OCI-LY1 (cell line): Measurements from ENCODE around the gene ZFP92.

ENCODE experiments used
- H2AFZ ChIP-seq: fragments of 200-600 bp; sonication (generic), shearing (Covaris generic); 2 replicates; pipeline ENCODE4 v1.6.0; 2014; ENCODE audit warnings: antibody characterized with exemption, mild to moderate bottlenecking, low read length
- H3F3A ChIP-seq: fragments of 200-600 bp; sonication (generic), shearing (Covaris generic); 2 replicates; pipeline ENCODE4 v1.6.0; 2014; ENCODE audit warnings: mild to moderate bottlenecking, antibody characterized with exemption, low read length, moderate library complexity; ENCODE audit not compliant: insufficient read depth
- H3K27ac ChIP-seq: fragments of 200-600 bp; sonication (generic); 2 replicates; pipeline ENCODE4 v1.5.1; 2014; ENCODE audit warnings: low read length, mixed run types, mild to moderate bottlenecking, low read depth; ENCODE audit not compliant: poor library complexity, severe bottlenecking
- H3K27me3 ChIP-seq: fragments of 200-600 bp; sonication (generic); 2 replicates; pipeline ENCODE4 v1.6.0; 2014; ENCODE audit warnings: antibody characterized with exemption, mild to moderate bottlenecking, low read length, moderate library complexity; ENCODE audit not compliant: insufficient read depth
- H3K36me3 ChIP-seq: fragments of 200-600 bp; sonication (generic); 2 replicates; pipeline ENCODE4 v1.6.1; 2014; ENCODE audit warnings: mild to moderate bottlenecking, antibody characterized with exemption, low read length, moderate library complexity, mixed read lengths; ENCODE audit not compliant: insufficient read depth
- H3K4me1 ChIP-seq: fragments of 200-600 bp; sonication (generic); 2 replicates; pipeline ENCODE4 v1.5.1; 2014; ENCODE audit warnings: mild to moderate bottlenecking, low read length, moderate library complexity; ENCODE audit not compliant: insufficient read depth, severe bottlenecking
- H3K4me2 ChIP-seq: fragments of 200-600 bp; sonication (generic), shearing (Covaris generic); 2 replicates; pipeline ENCODE4 v1.6.1; 2014; ENCODE audit warnings: low read length
- H3K4me3 ChIP-seq: fragments of 200-600 bp; sonication (generic); 2 replicates; pipeline ENCODE4 v1.5.1; 2014; ENCODE audit warnings: low read length, low read depth, mild to moderate bottlenecking, mixed read lengths; ENCODE audit not compliant: poor library complexity, severe bottlenecking
- H3K79me2 ChIP-seq: fragments of 200-600 bp; shearing (Covaris generic); 2 replicates; pipeline ENCODE4 v1.6.1; 2016; ENCODE audit warnings: mixed run types, low read length, mixed read lengths; ENCODE audit not compliant: insufficient read depth
- H3K9ac ChIP-seq: fragments of 200-600 bp; sonication (generic), shearing (Covaris generic); 2 replicates; pipeline ENCODE4 v1.6.1; 2014; ENCODE audit warnings: mild to moderate bottlenecking, low read length, mixed read lengths
- H3K9me2 ChIP-seq: fragments of 200-600 bp; sonication (generic), shearing (Covaris generic); 2 replicates; pipeline ENCODE4 v1.6.1; 2014; ENCODE audit warnings: low read depth, mild to moderate bottlenecking, low read length, mixed read lengths
- H3K9me3 ChIP-seq: fragments of 200-600 bp; shearing (Covaris generic); 2 replicates; pipeline ENCODE4 v1.6.1; 2014; ENCODE audit warnings: low read length, mixed read lengths
- H4K20me1 ChIP-seq: fragments of 200-600 bp; sonication (generic), shearing (Covaris generic); 2 replicates; pipeline ENCODE4 v1.6.0; 2016; ENCODE audit warnings: mild to moderate bottlenecking, low read length; ENCODE audit not compliant: insufficient read depth
- EZH2 ChIP-seq: fragments of 200-600 bp; sonication (generic), shearing (Covaris generic); IDR thresholded peaks from 2 replicates; pipeline ENCODE4 v1.8.0; 2017; ENCODE audit warnings: borderline replicate concordance, mixed run types, mild to moderate bottlenecking, antibody characterized with exemption, low read length, moderate library complexity, mixed read lengths
- TF ChIP-seq, protein P1 (sequence below): fragments of 200-600 bp; sonication (generic), shearing (Covaris generic); IDR thresholded peaks from 2 replicates; pipeline ENCODE4 v1.5.1; 2017; ENCODE audit warnings: mild to moderate bottlenecking, antibody characterized with exemption, low read length, moderate library complexity, mixed read lengths

ZFP92 gene

DNA sequence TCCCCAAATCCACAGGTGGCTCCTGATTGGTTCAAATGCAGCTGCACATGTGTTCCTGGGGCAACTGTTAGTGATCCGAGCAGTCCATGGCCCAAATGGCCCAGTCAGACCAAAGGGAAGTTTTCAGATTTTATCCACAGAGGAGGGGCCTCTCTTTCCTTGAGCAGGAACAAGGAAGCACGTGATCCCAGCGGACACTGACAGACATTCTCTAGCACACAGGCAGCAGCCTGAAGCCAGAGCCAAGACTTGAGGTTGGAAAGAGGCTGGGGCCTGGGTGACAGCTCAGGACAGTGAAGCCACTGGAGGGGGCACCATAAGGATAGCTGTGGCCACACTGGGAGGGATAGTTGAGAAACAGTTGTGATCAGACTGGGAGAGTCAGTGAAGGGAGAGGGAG, 3.5 kb upstream of the ZFP92 start:
- TF ChIP-seq, protein P1, sequence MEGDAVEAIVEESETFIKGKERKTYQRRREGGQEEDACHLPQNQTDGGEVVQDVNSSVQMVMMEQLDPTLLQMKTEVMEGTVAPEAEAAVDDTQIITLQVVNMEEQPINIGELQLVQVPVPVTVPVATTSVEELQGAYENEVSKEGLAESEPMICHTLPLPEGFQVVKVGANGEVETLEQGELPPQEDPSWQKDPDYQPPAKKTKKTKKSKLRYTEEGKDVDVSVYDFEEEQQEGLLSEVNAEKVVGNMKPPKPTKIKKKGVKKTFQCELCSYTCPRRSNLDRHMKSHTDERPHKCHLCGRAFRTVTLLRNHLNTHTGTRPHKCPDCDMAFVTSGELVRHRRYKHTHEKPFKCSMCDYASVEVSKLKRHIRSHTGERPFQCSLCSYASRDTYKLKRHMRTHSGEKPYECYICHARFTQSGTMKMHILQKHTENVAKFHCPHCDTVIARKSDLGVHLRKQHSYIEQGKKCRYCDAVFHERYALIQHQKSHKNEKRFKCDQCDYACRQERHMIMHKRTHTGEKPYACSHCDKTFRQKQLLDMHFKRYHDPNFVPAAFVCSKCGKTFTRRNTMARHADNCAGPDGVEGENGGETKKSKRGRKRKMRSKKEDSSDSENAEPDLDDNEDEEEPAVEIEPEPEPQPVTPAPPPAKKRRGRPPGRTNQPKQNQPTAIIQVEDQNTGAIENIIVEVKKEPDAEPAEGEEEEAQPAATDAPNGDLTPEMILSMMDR: no peak
- H2AFZ ChIP-seq: no peak overlapping the region
- no peak overlapping the region for H3K4me3 ChIP-seq
- H3K9ac ChIP-seq: no peak overlapping the region
- H3K79me2 ChIP-seq: no peaks in the 10 kb centered on the region
- peaks cover 6% of the 10 kb centered on the region for H3K4me1 ChIP-seq
- no peaks in the 10 kb centered on the region for H3K36me3 ChIP-seq
- no peaks in the 10 kb centered on the region for H3K27me3 ChIP-seq
- no peaks in the 10 kb centered on the region for H3F3A ChIP-seq
- no peaks in the 10 kb centered on the region for H3K9me2 ChIP-seq
- H3K27ac ChIP-seq: no peak overlapping the region
- H4K20me1 ChIP-seq: no peaks in the 10 kb centered on the region
- no peak overlapping the region for H3K4me2 ChIP-seq
- H3K9me3 ChIP-seq: no peaks in the 10 kb centered on the region

DNA sequence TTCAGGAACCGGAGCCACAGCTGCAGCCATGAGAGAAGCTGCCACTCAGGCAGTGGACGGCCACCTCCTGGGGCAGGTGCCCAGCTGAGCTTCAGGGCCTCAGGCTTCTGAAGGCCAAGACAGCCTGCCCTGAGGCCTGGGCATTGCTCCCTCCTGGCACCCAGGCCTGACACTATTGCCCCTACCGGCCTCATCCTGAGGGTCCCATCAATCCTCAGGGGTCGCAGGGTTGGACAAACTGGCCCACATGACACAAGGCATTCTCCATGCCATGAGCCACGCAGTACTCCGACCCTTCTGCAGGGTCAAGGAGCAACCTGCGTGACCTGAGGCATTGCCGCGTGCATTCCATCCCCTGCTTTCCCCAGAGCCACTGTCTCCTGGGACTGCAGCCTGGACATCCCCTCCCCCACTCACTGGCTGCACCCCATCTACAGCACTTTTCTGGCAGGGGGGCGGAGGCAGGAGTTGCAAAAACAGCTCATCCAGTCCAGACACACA, 3.0 kb upstream of the ZFP92 start:
- TF ChIP-seq, protein P1: no peak
- no peak for TF ChIP-seq EZH2

DNA sequence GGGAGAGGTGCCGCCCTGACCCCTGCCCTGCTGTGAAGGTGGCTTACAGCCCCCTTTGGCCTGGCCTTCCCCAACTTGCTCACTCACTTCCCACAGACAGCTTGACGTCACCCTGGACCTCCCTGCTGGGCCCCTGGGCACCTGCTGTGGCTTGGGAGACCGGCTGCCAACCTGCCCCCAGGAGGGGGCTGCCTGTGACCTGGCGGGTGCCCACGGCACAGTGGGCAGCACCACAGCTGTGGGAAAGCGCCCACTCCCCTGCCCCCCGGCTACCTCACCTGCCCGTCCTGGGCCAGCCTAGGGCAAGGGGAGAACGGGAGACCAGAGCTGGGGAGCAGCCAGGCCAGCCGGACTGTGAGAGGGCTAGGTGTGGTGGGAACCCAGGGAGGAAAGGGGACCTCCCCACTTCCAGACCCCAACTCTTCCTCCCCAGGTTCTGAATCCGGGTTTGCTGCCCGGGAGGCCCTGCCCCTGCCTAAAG, 2.4 kb upstream of the ZFP92 start:
- Histone ChIP-seq H3F3A (no peaks in the 10 kb centered on the region), H3K27ac (no peak overlapping the region), H4K20me1 (no peaks in the 10 kb centered on the region), H3K79me2 (no peaks in the 10 kb centered on the region), H3K4me3 (no peak overlapping the region), H3K36me3 (no peaks in the 10 kb centered on the region), H3K9me2 (no peaks in the 10 kb centered on the region), H3K4me1 (peaks cover 6% of the 10 kb centered on the region), H2AFZ (no peak overlapping the region), H3K9me3 (no peaks in the 10 kb centered on the region), H3K4me2 (no peak overlapping the region), H3K27me3 (no peaks in the 10 kb centered on the region), H3K9ac (no peak overlapping the region)
- TF ChIP-seq, protein P1: no peak
- no peak for TF ChIP-seq EZH2

More for the DNA sequence above, 3.0 kb upstream of the ZFP92 start:
- Histone ChIP-seq H3K9me3 (no peaks in the 10 kb centered on the region), H3K9me2 (no peaks in the 10 kb centered on the region), H3K4me2 (no peak overlapping the region), H3K79me2 (no peaks in the 10 kb centered on the region), H3K36me3 (no peaks in the 10 kb centered on the region), H3K4me1 (peaks cover 6% of the 10 kb centered on the region), H2AFZ (no peak overlapping the region), H3K9ac (no peak overlapping the region), H3K27ac (no peak overlapping the region), H3K27me3 (no peaks in the 10 kb centered on the region), H3F3A (no peaks in the 10 kb centered on the region), H4K20me1 (no peaks in the 10 kb centered on the region), H3K4me3 (no peak overlapping the region)
